Endodermal cell (in vitro differentiated cells): ENCODE results near the gene FBLN5. TPM values are rescaled to one million over a fixed set of nuclear protein-coding genes. Genes with fewer than 3 reads are reported as not detected.

Experiments
- DNase-seq: peaks from one replicate; pipeline ENCODE4 v3.0.0-alpha.2; 2017
- H3K27ac ChIP-seq: 2 replicates; pipeline ENCODE4 v1.5.1; 2013; ENCODE audit warnings: mild to moderate bottlenecking, low read depth, low read length, moderate library complexity
- H3K27me3 ChIP-seq: 2 replicates; pipeline ENCODE4 v1.6.1; 2013; ENCODE audit warnings: mild to moderate bottlenecking, low read length, moderate library complexity; ENCODE audit not compliant: insufficient read depth, control insufficient read depth, poor library complexity, severe bottlenecking
- H3K36me3 ChIP-seq: 2 replicates; pipeline ENCODE4 v1.7.0; 2013; ENCODE audit warnings: mild to moderate bottlenecking, low read length, moderate library complexity; ENCODE audit not compliant: control insufficient read depth, insufficient read depth
- H3K4me1 ChIP-seq: one replicate; pipeline ENCODE4 v1.7.0; 2013; ENCODE audit warnings: low read length; ENCODE audit not compliant: control insufficient read depth, insufficient read depth
- H3K4me3 ChIP-seq: 2 replicates; pipeline ENCODE4 v1.5.1; 2013; ENCODE audit warnings: mild to moderate bottlenecking, low read length, moderate library complexity
- H3K9ac ChIP-seq: 2 replicates; pipeline ENCODE4 v1.6.1; 2013; ENCODE audit warnings: mild to moderate bottlenecking, low read length, moderate library complexity; ENCODE audit not compliant: poor library complexity, severe bottlenecking; ENCODE audit errors: extremely low read depth
- H3K9me3 ChIP-seq: 2 replicates; pipeline ENCODE4 v1.6.1; 2013; ENCODE audit warnings: mild to moderate bottlenecking, low read length, moderate library complexity; ENCODE audit not compliant: control insufficient read depth
- H3K27ac Mint-ChIP-seq: 2 replicates; pipeline ENCODE4 v1.8.0; 2020; ENCODE audit warnings: mixed read lengths
- H3K27me3 Mint-ChIP-seq: 2 replicates; pipeline ENCODE4 v1.8.0; 2021; ENCODE audit warnings: mild to moderate bottlenecking, mixed read lengths; ENCODE audit not compliant: insufficient read depth
- H3K36me3 Mint-ChIP-seq: 2 replicates; pipeline ENCODE4 v1.8.0; 2020; ENCODE audit warnings: low read depth, mixed read lengths
- H3K4me1 Mint-ChIP-seq: 2 replicates; pipeline ENCODE4 v1.8.0; 2020; ENCODE audit warnings: mixed read lengths
- H3K4me3 Mint-ChIP-seq: 2 replicates; pipeline ENCODE4 v1.8.0; 2020; ENCODE audit warnings: mild to moderate bottlenecking, moderate library complexity, mixed read lengths
- H3K9me3 Mint-ChIP-seq: 2 replicates; pipeline ENCODE4 v1.8.0; 2020; ENCODE audit warnings: mild to moderate bottlenecking, mixed read lengths
- CTCF ChIP-seq: fragments of 200-600 bp; sonication (generic); conservative IDR thresholded peaks from 2 replicates; pipeline ENCODE4 v1.5.0; 2021; ENCODE audit warnings: antibody characterized with exemption, mild to moderate bottlenecking
- WGBS, 2 experiments: methylation state at CpG; one replicate each; pipeline versions ENCODE4 v1.1.5 to v1.1.7; 2013; ENCODE audit warnings: missing lambda C conversion rate in 2 of 2, mixed read lengths in 1 of 2; ENCODE audit not compliant: insufficient coverage in 1 of 2, insufficient read length in 1 of 2; 5-methylcytosine and 5-hydroxymethylcytosine counted together
- total RNA-seq, 2 donors: library from RNA; stranded (reverse); fragmentation: NEBNext Ultra II Directional in 1 of 2; extraction: Animal tissue kit (Norgen Biotek cat#: 25700) in 1 of 2; gene quantifications; 2 replicates in 1 of 2; 3 replicates in 1 of 2; pipeline ENCODE4 v1.2.1, GENCODE V29; 2021

The FBLN5 gene
- total RNA-seq, 2 donors from 2014 or later = 4.0 to 4.8 TPM

DNA sequence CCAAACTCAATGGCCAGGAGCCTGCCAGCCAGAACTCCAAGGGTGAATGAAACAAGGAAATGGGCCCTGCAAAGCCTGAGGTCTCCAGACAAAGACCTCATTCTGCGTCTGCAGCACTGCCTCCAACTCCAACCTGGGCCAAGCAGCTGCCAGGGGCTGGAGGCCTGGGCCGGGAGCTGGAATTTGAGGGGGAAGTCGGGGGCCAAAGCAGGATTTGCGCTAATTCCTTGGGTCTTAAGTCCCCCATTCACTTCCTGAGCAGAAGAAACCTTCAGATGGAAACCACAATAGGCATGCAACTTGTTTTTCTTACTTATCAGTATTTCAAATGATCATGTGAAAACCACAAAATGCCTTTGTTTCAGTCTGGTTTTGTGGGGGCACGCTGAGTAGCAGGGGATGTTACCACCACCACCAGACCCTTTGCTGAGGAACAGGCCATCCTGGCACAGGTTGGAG is 57.2 kb downstream of the FBLN5 start:
- Mint-ChIP-seq H3K4me3 (no peak overlapping the region), H3K36me3 (no peaks in the 10 kb centered on the region), H3K27ac (no peak overlapping the region), H3K4me1 (peaks cover 6% of the 10 kb centered on the region), H3K27me3 (no peaks in the 10 kb centered on the region), H3K9me3 (no peaks in the 10 kb centered on the region)
- Histone ChIP-seq H3K4me1 (no peaks in the 10 kb centered on the region), H3K27me3 (no peaks in the 10 kb centered on the region), H3K27ac (no peak overlapping the region), H3K9me3 (no peaks in the 10 kb centered on the region), H3K4me3 (no peak overlapping the region), H3K36me3 (no peaks in the 10 kb centered on the region), H3K9ac (no peak overlapping the region)
- no peak for DNase-seq
- 93 to 100% methylated on average over 3 to 5 of the region's 5 CpGs for WGBS, 2 experiments
- TF ChIP-seq CTCF = no peak

- Mint-ChIP-seq H3K4me3 (no peak overlapping the region), H3K27me3 (no peaks in the 10 kb centered on the region), H3K27ac (no peak overlapping the region), H3K4me1 (peaks cover 6% of the 10 kb centered on the region), H3K9me3 (no peaks in the 10 kb centered on the region), H3K36me3 (no peaks in the 10 kb centered on the region)
- Histone ChIP-seq H3K9me3 (no peaks in the 10 kb centered on the region), H3K9ac (no peak overlapping the region), H3K4me3 (no peak overlapping the region), H3K27me3 (no peaks in the 10 kb centered on the region), H3K4me1 (no peaks in the 10 kb centered on the region), H3K36me3 (no peaks in the 10 kb centered on the region), H3K27ac (no peak overlapping the region)
- no peak for DNase-seq
- peak; percentile 17 for TF ChIP-seq CTCF
- 90 to 95% methylated on average over 8 to 13 of the region's 13 CpGs for WGBS, 2 experiments
These were observed 57.9 kb downstream of the FBLN5 start for GRCh38 chr14:91889477-91890211.

DNA sequence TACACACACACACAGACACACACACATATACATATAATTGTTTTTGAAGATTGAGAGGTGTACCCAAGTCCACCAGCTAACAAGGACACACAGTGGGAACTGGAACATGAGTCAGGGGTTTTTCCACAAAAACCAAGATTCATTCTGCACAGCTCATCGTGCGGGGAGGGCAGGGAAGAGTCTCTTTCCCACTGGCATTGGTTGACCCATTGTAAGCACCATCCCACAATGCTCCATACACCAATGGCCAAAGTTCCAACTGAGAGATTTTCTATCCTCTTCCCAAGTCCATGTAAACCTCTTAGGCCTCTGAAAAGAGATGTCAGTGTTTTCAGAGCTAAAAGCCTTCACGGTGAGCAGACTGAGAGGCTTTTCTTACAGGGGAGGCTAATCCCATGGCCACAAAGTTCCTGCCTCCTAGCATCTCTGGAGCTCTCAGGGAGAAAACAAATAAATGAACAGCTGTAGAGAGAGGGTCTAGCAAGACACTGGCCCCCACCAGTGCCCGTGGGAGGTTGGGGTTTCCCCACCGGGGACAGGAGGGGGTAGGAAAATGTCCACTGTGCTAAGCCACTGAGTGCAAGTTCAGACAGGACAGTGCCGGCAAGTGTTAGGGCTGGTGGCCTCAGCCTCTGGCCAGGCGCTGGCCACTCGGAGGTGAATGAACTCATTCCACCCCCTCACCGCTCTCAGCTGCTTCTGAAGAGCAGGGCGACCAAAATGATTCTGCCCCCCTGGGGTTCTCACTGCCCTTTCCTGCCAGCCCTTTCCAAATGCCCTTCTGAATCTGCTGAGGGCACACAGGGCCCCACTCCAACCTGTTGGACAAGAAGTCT is 58.6 kb downstream of the FBLN5 start:
- no peaks in the 10 kb centered on the region for H3K9me3 ChIP-seq
- Mint-ChIP-seq H3K27ac (no peak overlapping the region), H3K36me3 (no peaks in the 10 kb centered on the region), H3K9me3 (no peaks in the 10 kb centered on the region), H3K4me1 (peaks cover 6% of the 10 kb centered on the region), H3K4me3 (no peak overlapping the region), H3K27me3 (peaks cover 2% of the 10 kb centered on the region)
- H3K4me3 ChIP-seq = no peak overlapping the region
- no peak overlapping the region for H3K27ac ChIP-seq
- 82 to 89% methylated on average over 4 to 10 of the region's 10 CpGs for whole genome bisulfite sequencing, 2 experiments
- H3K4me1 ChIP-seq = no peaks in the 10 kb centered on the region
- H3K27me3 ChIP-seq = no peaks in the 10 kb centered on the region
- no peak overlapping the region for H3K9ac ChIP-seq
- no peaks in the 10 kb centered on the region for H3K36me3 ChIP-seq
- TF ChIP-seq CTCF = no peak
- no peak for DNase-seq
